ENCODE measurements around the gene RPS6KA2.
"Not testable (repeated sequence)": the region's sequence is repeated elsewhere in the genome, so short reads cannot be mapped to it uniquely, and the experiment has no call there.

The RPS6KA2 gene

DNA sequence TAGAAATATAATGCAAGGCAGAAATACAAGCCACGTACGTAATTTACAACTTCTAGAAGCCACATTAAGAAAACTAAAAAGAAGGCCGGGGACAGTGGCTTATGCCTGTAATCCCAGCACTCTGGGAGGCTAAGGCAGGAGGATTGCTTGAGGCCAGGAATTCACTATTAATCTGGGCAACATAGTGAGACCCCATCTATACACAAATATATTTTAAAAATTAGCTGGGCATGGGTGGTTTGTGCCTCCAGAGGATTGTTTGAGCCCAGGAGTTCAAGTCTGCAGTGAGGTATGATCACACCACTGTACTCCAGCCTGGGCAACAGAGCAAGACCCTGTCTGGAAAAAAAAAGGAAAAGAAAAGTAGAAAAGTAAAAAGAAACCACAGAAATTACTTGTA lies 256.6 kb downstream of the RPS6KA2 start:
- DNase-seq (ENCODE audit: low read depth) = no peak

DNA sequence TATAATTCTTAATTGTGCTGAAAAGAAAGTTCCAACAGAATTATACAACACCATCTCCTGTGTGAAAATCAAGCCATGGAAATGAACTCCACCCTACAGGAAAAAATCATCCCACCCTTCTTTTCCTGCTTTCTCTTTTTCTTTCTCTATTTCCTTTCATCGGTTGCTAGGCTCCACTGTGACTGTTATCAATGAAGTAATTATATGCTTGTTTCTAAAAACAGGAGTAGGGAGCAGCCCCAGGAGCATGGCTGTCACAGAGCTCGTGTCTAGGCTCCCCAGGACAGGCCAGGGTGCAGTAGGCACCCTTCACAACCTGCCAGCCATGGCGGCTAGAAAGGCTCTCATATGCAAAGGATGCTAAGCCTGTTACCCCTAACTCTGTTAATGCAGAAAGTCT lies 257.3 kb downstream of the RPS6KA2 start:
- DNase-seq (ENCODE audit: low read depth) = no peak

DNA sequence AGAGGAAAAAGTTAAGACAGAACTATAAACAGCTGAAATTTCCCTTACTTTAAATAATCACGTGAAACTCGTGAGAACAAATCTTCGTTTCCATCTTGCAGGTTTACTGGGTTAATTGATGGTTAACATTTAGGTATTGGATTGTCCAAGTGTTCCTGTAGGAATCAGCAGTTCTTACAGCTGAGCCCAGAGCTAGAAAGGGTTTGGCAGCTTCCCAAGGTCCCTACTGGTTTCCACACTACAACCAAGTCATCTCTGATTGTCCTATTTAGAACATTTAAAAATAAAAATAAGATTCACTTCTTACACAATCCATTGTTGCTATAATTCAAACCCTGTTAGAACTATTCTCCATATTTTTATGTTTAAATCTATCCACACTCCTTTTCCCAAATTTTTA lies 260.1 kb downstream of the RPS6KA2 start:
- no peak for DNase-seq (ENCODE audit: low read depth)

DNA sequence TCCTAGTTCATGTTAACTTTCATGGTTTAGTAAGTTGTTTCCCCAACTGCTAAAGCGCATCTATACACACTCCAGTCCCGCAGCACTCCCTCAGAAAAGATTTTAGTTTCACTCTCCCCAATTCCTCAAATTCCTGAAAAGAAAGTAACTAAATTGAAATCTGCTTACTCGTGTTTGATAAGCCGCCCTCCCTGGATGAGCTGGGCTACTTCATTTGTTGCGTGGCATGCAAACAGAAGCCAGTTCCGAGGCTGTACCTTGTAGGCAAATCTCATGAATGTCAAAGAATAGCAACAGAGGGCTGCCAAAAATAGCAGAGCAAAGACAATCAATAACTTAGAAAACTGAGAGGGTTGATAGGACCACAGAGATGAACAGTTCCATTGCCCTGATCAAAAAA lies 261.2 kb downstream of the RPS6KA2 start:
- no peak for DNase-seq (ENCODE audit: low read depth)

DNA sequence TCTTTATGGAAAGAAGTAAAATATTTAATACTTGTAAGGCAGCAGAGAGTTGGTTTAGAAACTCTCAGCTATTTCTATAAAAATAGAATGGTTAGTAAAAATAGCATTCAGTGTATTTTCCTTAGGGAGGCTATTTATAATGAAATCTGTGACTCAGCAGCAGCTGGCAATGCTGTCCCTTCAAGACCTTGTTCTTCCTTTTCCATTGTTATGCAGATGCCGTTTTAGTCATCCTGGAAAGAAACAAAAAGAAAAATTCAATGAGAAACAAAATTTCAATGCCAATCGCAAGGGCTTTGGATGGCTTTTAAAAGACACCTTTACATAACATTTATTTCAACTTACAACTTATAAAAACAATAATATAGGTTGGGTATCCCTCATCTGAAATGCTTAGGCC lies 261.8 kb downstream of the RPS6KA2 start:
- no peak for DNase-seq (ENCODE audit: low read depth)

DNA sequence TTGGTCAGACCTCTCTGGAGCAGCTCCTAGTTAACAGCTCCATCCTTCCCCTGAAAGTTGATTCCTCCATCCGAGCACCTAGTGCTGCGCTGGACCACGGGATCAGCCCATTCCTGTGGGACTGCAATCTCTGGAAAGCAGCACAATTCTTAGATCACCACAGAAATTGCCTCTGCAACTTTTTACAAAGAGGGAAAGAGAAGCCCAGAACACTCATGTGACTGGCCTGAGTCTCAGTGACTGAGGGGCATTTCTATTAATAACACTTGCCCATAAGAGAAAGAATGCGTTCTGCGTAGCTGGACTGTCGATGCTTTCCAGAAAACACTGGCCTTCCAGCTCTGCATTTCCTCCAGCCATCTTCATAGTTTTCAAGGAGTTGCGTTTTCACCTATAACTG lies 262.6 kb downstream of the RPS6KA2 start:
- DNase-seq (ENCODE audit: low read depth) = no peak

DNA sequence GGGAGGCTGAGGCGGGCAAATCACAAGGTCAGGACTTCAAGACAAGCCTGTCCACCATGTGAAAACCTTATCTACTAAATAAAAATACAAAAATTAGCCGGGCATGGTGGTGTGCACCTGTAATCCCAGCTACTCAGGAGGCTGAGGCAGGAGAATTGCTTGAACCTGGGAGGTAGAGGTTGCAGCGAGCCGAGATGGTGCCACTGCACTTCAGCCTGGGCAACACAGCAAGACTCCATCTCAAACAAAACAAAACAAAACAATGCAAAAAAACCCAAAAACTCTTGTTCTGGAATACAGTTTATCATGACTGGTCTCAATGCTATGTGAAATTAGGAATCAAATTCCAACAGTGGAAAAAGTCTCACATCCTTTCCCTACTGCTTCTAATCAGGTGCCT lies 264.6 kb downstream of the RPS6KA2 start:
- not testable (repeated sequence) for DNase-seq (ENCODE audit: low read depth)

DNA sequence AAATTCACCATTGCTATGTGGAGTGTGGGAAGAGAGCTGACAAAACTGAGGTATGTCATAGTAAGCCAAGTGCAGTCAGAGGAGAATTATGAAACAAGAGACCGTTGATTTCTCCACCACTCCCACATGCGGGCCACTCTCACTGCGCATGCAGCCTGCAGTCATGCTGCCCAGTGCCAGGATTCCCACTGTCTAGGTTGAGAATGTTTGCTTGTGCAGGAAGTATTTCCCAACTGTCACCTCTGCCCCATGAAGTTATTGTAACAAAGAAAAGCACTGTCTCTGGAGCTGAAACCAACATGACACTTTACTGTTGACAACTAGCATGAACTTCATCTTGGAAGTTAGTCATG lies 266.0 kb downstream of the RPS6KA2 start:
- DNase-seq (ENCODE audit: low read depth) = no peak

DNA sequence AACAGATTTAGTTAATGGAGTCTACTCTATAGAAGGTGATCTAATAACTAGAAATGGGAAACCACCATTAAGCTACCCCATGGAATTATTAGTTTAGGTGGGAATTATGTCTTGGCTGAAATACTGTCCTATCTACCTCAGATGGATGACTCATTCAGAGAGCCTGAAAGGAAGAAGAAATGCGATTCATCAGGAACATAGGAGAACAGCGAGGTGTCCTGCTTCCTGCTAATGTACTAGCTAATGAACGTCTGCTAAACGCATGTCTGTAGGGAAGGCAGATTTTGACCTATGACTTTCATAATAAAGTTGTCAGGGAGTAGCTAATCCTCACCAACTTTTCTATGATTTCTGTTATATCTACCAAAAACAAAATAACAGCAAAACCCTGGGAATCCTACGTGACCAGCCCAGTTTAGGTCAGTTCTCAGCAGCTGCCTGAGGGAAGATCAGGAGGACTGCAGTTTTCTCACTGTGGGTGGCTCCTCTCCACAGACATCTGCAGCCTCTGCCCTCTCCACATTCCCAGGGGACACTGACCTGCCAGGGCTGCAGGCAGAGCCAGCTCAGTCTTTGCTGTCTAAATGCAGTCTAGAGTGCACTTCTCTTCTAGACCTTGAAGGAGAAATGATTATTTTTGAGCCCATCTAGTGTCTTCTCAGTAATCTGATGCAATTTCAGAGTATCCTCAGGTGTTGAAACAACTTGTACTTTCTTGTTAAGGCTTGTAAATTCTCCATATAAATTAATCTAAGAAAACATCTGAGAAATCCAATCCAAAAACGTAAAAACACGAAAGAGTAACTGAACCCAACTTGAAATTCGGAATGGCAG lies 266.6 kb downstream of the RPS6KA2 start:
- DNase-seq (ENCODE audit: low read depth) = no peak

All from stimulated activated CD8-positive, alpha-beta memory T cell treated with anti-CD3 and anti-CD28 coated beads, Interleukin-15, amount 100 ng/mL, for 1 hour (primary cell).